GM18505 (cell line): ENCODE data around the gene ACTN1.
"Not testable (repeated sequence)": the region's sequence is repeated elsewhere in the genome, so short reads cannot be mapped to it uniquely, and the experiment has no call there.

Experiments
- ATAC-seq: cut with Tn5 transposase; IDR thresholded peaks from one replicate; pipeline ENCODE4 v1.9.1; 2021; ENCODE audit not compliant: unreplicated experiment
- POLR2A ChIP-seq: IDR thresholded peaks from 4 replicates; pipeline ENCODE4 v1.6.1; 2011; ENCODE audit warnings: borderline replicate concordance; ENCODE audit not compliant: insufficient read depth, insufficient read length; ENCODE audit errors: extremely low read depth

ACTN1 gene

GRCh38 chr14:68979021-68979721, at the start of gene ACTN1:
ACTN1 (minus strand) TSS chr14:68979302; CDS start chr14:68979056, 246 bp downstream.
- ATAC-seq, result no peak
- no peak for TF ChIP-seq POLR2A

- no peak for ATAC-seq
- no peak for TF ChIP-seq POLR2A
Observed at GRCh38 chr14:69027242-69027913, 48.3 kb upstream of the ACTN1 start.

- TF ChIP-seq POLR2A, result no peak
Observed at GRCh38 chr14:69023035-69023434, 43.9 kb upstream of the ACTN1 start.

GRCh38 chr14:69022093-69022492, 43.0 kb upstream of the ACTN1 start:
- not testable (repeated sequence) for ATAC-seq

More at GRCh38 chr14:69023035-69023434, 43.9 kb upstream of the ACTN1 start:
- no peak for ATAC-seq

GRCh38 chr14:69017706-69018105, 38.6 kb upstream of the ACTN1 start:
- ATAC-seq, result no peak
- no peak for TF ChIP-seq POLR2A

GRCh38 chr14:69014829-69015259, 35.7 kb upstream of the ACTN1 start:
- TF ChIP-seq POLR2A, result no peak
- no peak for ATAC-seq

GRCh38 chr14:69013943-69014782, 35.1 kb upstream of the ACTN1 start:
- TF ChIP-seq POLR2A, result no peak
- no peak for ATAC-seq

- no peak for TF ChIP-seq POLR2A
- ATAC-seq, result no peak
Observed at GRCh38 chr14:69012256-69012953, 33.3 kb upstream of the ACTN1 start.

- no peak for ATAC-seq
- no peak for TF ChIP-seq POLR2A
Observed at GRCh38 chr14:69010648-69011047, 31.5 kb upstream of the ACTN1 start.

- TF ChIP-seq POLR2A, result no peak
- no peak for ATAC-seq
Observed at GRCh38 chr14:69008421-69008884, 29.4 kb upstream of the ACTN1 start.

- TF ChIP-seq POLR2A, result no peak
- ATAC-seq, result no peak
Observed at GRCh38 chr14:69006346-69006745, 27.2 kb upstream of the ACTN1 start.

GRCh38 chr14:69005432-69006148, 26.5 kb upstream of the ACTN1 start:
- ATAC-seq, result no peak
- no peak for TF ChIP-seq POLR2A

GRCh38 chr14:69004731-69005431, 25.8 kb upstream of the ACTN1 start:
- no peak for TF ChIP-seq POLR2A
- no peak for ATAC-seq
